Activated CD4-positive, alpha-beta T cell treated with anti-CD3 and anti-CD28 coated beads, Interleukin-2, amount 50 U/mL, for 16 hours (primary cell): ENCODE measurements around the gene YES1.
"Not testable (repeated sequence)": the region's sequence is repeated elsewhere in the genome, so short reads cannot be mapped to it uniquely, and the experiment has no call there.

Experiments used
- DNase-seq: peaks from one replicate; pipeline ENCODE4 v3.0.0-alpha.2; 2020

YES1 gene

GRCh38 chr18:820591-821165, 8.6 kb upstream of the YES1 start:
- no peak for DNase-seq

DNA sequence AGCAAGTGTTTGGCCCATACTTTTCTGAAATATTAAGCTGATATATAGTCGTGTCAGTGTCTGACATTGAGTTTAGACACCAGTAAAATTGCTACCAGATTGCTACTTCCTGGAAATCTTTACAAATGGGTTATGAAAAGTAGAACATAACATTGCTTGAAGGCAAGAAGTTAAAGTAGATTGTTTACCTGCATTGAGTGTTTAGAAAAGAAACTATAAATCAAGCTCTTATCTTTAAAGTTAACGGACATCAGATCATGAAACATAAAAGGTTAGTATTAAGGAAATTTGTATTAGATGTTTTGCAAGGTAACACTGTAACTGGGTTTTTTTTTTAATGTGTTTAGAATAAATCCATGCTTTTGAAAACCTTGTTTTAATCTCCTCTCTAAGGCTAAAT, 4.8 kb upstream of the YES1 start:
- no peak for DNase-seq

DNA sequence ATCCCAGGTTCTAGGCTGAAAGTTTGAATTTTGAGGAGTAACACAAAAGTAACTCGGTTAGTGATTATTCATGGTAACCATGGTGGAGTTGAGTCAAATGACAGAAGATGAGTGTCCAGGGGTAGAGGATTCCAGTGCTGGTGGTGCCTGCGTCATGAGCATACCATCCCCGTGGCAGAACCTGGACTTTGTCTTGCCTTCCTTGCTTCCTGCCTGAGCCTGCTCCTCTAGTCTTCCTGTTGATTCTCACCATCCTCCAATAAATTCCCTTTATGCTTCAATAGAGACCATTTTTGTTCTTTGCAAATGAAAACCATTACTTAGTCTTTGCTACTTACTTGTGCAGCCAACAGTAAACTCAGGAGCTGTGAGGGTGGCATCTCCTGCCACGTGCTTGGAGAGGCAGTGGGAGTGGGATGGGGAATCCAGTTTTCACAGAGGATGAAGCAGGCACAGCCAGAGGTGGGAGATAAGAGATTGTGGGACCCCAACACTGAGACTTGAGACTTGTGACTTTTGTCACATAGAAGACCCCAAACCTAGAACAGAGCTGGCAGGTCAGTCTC, 4.1 kb upstream of the YES1 start:
- DNase-seq, result no peak

- no peak for DNase-seq
These were observed 3.3 kb upstream of the YES1 start for GRCh38 chr18:815353-815752.

DNA sequence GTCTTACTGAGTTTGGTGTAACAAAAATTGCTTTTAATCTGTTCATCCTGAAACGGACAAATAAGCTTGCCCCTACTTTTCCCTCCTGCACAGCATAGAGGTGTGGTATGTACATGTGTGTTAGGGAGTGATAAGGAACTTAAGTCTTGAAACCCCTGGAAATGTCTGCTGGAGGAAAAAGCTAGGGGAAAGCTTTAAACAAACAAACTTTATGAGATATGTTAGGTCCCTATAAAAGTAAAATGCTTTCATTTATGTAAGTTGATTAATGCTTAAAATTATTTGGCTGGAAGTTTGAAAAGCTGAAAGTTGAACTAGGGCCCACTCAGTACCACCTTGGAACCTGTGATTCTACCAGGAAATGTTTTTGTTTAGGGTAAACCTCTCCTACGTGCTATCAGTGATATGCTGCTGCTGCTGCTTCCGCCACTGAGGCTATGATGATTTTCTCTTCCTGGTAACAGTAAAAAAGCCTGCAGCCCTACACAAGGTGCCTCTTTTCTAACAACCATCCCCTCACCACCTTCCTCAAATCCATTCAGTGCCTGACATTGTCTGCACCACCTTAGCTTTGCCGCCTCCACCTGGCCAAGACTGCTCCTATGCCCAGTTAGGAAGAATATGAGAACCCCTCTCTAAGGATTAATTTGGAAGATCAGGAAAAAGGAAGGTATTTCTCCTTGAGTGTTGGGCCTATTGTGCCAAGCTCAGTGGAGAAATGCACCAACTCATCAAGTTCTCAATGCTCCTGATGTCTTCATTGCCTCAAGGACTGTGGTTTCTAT, 2.5 kb upstream of the YES1 start:
- DNase-seq, result no peak

DNA sequence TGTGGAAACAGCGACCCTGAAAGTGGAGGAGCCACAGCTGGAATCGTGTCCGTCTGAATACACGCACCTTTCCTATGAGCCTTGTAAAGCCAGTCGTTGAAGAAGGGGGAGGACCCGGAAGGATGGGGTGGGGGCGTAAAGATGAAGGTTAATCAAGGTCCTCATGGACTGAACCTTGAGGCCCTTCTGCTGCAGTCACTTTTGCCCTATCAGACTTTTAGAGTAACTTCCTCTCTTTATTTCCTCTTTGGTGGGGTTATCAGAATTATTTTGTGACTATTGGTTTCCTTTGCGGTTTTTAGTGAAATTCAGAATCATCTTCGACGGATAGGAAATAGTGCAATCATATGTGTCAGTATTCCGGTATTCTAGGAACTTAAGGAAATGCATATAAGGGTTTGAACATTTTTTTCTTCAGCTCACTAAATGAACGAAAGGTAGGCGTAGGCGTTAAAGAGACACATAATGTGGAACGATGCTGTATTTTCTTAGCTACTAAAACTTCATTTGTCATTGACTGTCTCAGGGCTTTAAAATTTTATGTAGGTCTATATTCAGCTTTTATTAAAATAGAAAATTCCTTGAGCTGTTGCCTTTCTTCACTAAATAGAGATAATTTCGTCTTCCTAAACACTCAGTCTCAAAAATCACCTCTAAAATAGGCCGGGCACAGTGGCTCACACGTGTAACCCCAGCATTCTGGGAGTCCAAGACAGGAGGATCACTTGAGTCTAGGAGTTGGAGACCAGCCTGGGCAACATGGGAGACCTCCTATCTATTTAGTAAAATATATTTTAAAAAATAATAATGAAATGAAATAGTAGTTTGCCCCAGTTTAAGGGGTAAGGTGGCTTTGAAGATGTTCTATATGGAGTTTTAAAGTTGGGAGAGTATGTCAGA, 1.4 kb upstream of the YES1 start:
- DNase-seq, result peak; percentile 79

- DNase-seq, result peak; percentile 79
These were observed 532 bp upstream of the YES1 start for GRCh38 chr18:812376-813171.

DNA sequence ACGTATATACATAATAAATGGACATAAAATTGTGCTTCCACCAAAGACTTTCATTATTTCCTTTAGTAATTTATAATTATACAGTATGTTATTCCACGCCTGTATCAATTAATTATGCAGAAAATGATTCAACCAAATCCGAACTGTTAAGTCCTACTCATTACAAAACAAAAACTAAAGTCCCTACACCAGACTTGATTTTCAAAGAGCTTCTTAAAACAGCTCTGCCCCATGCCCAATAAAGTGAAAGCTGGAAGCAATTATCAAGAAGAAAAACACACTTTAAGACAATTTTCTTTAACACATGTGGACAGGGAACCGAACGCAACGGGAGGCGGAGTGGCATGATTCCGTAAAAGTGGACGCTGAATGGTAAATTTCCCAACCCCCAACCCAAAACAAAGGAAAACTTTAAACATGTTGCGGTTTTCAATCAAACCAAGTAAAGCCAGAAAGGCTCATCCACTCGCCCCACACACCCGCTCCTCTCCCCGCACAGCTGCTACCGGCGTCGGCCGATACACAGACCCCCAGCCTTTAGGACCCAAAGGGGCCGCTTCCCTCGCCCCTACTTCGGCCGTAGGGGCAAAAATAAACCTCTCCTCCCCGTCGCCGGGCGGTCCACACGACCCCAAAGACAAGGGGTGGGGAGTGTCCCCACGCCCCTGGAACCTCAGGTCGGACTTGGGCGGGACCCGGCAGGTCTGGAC, 705 bp downstream of the YES1 start:
- DNase-seq, result peak; percentile 45

DNA sequence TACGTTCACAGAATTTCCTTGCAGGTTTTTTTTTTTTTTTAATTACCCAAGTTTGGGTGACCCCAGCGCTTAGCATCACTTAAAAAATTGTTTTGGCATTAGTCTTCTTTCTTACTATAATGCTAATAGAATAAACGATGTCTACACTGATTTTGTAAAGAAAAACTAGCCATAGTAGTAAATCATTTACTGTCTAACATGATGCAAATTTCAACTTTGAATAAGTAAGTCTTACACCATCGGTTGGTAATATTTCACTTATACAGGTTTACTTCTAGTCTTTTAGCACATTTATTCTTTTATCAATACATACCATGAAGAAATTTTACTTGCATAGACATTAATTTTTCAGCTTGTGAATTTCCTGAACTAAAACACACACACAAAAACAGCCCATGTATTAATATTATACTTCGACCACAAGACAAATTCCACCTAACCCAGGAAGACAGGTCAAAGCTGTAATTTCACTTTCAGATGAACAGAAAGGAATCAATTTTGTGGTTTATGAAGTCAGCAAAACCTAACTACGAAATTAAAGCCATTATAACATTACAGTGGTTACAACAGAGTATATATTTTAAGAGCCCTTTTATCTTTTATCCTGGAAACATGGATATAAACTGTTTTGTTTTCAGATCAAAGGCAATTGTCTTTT, 1.9 kb downstream of the YES1 start:
- DNase-seq, result peak; percentile 71

- DNase-seq, result not testable (repeated sequence)
These were observed 2.8 kb downstream of the YES1 start for GRCh38 chr18:809228-809627.

DNA sequence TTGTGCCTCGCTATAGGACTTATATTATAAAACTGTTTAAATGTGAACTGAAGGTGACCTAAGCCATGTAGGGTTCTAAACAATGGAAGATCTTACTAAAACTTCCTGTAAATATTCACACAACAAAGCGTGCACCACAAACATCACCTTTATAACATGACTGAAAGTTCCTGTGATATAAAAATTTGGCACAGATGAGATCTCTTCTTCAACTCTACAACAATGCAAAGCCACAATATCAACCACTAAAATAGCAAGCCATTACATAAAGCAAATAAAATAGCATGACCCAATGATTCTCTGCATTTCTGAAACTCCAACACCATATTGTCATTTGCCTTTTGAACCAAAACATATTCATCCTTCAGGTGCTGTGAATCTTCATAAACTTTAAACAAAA, 3.5 kb downstream of the YES1 start:
- no peak for DNase-seq

DNA sequence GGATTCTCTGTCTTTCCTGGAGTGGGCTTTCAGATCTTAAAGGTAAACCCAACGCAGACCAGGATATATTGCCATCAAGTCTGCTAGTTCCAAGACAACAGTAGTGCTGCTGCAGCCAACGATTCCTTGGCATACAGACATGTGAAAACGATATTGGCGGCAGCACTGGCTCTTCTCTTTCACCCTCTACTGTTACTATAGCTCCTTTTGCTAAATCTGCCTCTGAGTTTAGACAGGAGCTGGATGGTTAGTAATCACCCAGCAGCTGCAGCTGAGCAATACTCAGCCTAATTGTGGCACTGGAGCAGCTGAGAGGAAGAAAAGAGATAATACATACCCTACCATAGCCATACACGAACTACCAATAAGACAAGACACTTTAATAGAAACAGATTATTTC, 4.0 kb downstream of the YES1 start:
- no peak for DNase-seq

DNA sequence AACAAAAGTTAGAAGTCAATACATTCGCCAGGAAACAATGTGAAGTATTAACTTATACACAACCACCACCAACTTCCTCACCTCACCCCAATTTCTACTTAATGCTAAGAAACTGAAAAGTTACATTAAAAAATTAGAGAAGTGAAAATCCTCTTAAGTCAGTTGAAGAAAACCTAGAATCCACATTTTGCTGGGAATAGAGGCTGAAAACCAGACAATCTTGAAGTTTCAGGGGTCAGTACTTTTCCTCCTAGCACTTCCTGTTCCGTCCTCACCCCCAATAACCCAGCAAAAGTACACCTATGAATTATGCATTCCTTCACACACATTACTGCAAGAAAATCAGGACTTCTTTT, 6.3 kb downstream of the YES1 start:
- no peak for DNase-seq

DNA sequence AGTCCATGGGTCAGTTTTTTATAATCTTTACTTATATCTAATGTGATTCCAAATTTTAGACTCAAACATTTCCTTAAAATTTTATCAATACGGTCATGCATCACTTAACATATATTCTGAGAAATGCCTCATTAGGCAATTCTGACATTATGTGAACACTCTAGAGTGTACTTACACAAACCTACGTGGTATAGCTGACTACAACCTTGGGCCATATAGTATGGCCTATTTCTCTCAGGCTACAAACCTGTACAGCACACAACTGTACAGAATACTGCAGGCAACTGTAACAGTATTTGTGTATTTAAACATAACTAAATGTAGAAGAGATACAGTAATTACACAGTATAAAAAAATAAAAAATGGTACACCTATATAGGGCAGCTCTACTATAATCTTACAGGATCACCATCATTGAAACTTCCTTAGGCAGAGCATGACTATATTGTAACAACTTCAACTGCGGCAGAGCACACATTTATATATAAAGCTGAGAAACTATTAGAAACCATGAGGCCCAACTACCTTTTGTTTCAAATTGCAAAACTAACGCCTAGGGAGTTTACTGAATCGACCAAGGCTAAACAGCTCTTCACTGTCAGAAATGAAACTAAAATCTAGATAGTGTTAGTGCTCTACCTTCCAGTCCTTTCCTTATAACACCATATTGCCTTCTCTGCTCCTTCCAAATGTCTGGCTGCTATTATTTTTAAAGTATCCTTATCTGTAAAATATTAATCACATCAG, 6.9 kb downstream of the YES1 start:
- no peak for DNase-seq

DNA sequence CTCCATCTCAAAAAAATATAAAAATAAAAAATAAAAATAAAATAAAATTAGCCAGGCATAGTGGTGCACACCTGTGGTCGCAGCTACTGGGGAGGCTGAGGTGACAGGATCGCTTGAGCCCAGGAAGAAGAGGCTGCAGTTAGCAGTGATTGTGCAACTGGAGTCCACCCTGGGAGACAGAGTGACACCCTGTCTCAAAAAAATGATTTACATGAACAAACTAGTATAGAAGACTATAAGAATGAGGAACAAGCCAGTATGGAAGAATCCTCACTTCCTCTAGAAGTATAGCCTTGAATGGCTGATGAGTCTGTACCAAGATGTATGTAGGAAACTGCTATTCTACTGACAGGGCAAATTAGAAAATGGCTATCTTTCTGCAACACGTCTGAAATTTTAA, 10.9 kb downstream of the YES1 start:
- DNase-seq, result no peak

- DNase-seq, result no peak
These were observed 12.1 kb downstream of the YES1 start for GRCh38 chr18:799943-800342.

GRCh38 chr18:795383-795782, 16.7 kb downstream of the YES1 start:
- DNase-seq, result not testable (repeated sequence)

DNA sequence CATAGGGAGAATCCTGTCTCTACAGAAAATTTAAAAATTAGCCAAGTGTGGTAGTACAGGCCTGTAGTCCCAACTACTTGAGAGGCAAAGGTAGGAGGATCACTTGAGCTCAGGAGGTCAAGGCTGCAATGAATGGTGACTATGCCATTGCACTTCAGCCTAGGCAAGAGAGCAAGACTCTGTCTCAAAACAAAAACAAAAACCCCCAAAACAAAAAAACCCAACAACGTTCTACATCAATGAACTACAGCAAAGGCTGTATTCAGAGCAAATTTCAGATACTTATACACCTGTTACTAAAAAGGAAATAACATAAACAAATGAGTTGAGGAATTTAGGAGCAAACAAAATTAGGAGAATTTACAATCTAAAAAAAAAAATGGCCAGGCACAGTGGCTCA, 22.6 kb downstream of the YES1 start:
- no peak for DNase-seq

- DNase-seq, result no peak
These were observed 26.8 kb downstream of the YES1 start for GRCh38 chr18:785242-785641.

DNA sequence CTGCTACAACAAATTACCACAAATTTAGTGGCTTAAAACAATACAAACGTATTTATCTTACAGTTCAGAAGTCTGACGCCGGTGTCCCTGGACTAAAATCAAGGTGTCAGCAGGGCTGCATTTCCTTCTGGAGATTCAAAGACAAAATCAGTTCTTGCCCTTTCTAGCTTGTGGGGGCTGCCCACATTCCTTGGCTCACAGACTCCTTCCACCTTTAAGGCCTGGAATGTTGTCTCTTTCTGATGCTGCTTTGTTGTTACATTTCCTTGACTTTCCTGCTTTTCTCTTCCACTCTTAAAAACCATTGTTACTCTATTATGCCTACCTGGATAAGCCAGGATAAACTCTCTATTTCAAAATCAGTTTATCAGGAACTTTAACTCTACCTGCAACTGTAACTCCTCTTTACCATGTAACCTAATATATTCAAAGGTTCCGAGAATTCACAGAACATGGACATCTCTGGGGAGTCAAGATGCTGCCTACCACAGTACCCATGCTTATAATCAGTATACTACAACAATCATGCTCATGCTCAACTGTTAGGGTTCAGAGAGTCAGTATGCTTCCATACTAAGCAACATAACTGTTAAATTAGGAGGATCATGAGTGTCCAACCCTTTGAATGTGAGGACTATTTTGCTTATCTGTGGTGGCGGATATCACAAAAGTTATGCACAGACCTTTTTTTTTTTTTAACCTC, 27.4 kb downstream of the YES1 start:
- DNase-seq, result no peak
